Suprapubic skin (tissue), 3 donors: ENCODE measurements around the gene ACSF2.

Experiments
- CTCF ChIP-seq, 2 donors: fragments of 200-600 bp in 1 of 2; fragments of 450-650 bp in 1 of 2; sonication (generic) in 1 of 2; IDR thresholded peaks; one replicate each; pipeline ENCODE4 v1.5.1; 2016 to 2019; ENCODE audit warnings: antibody characterized with exemption in 2 of 2, mild to moderate bottlenecking in 1 of 2, moderate library complexity in 1 of 2
- POLR2A ChIP-seq, 2 donors: fragments of 450-650 bp; IDR thresholded peaks; one replicate each; pipeline ENCODE4 v1.6.1; 2017; ENCODE audit warnings: antibody characterized with exemption in 2 of 2, mild to moderate bottlenecking in 2 of 2, moderate library complexity in 2 of 2

- no peak for TF ChIP-seq POLR2A (IDR thresholded peaks at IDR 0.05)
- TF ChIP-seq CTCF (IDR thresholded peaks at IDR 0.05): no peak
These were observed 38.7 kb downstream of the ACSF2 start for GRCh38 chr17:50464736-50465135.
